Stimulated activated naive CD8-positive, alpha-beta T cell treated with anti-CD3 and anti-CD28 coated beads, Interleukin-15, Interleukin-2, amounts not matched to agents 100 ng/mL and 50 ng/mL, for 24 hours (primary cell): ENCODE data around the gene PSMG4.

ENCODE experiments used
- H3K27ac Mint-ChIP-seq: one replicate; pipeline ENCODE4 v1.8.0; 2021; ENCODE audit warnings: mild to moderate bottlenecking, mixed read lengths
- H3K27me3 Mint-ChIP-seq: one replicate; pipeline ENCODE4 v1.8.0; 2021; ENCODE audit warnings: mixed read lengths
- H3K36me3 Mint-ChIP-seq: one replicate; pipeline ENCODE4 v1.8.0; 2021; ENCODE audit warnings: low read depth, mixed read lengths
- H3K4me1 Mint-ChIP-seq: one replicate; pipeline ENCODE4 v1.8.0; 2021; ENCODE audit warnings: low read depth, mixed read lengths
- H3K4me3 Mint-ChIP-seq: one replicate; pipeline ENCODE4 v1.8.0; 2021; ENCODE audit warnings: mild to moderate bottlenecking, mixed read lengths
- H3K9me3 Mint-ChIP-seq: one replicate; pipeline ENCODE4 v1.8.0; 2021; ENCODE audit warnings: mixed read lengths

The PSMG4 gene

GRCh38 chr6:3292431-3293197, 33.9 kb downstream of the PSMG4 start:
- Mint-ChIP-seq H3K9me3 (no peaks in the 10 kb centered on the region), H3K27ac (no peak overlapping the region)

GRCh38 chr6:3293271-3294155, 34.8 kb downstream of the PSMG4 start:
- no peak overlapping the region for H3K4me3 Mint-ChIP-seq

More at GRCh38 chr6:3292431-3293197, 33.9 kb downstream of the PSMG4 start:
- no peaks in the 10 kb centered on the region for H3K4me1 Mint-ChIP-seq
- no peaks in the 10 kb centered on the region for H3K36me3 Mint-ChIP-seq
- H3K4me3 Mint-ChIP-seq: no peak overlapping the region
- H3K27me3 Mint-ChIP-seq: no peaks in the 10 kb centered on the region

GRCh38 chr6:3294396-3294795, 35.6 kb downstream of the PSMG4 start:
- H3K27ac Mint-ChIP-seq: no peak overlapping the region
- H3K9me3 Mint-ChIP-seq: no peaks in the 10 kb centered on the region
- no peaks in the 10 kb centered on the region for H3K4me1 Mint-ChIP-seq
- no peaks in the 10 kb centered on the region for H3K36me3 Mint-ChIP-seq
- no peaks in the 10 kb centered on the region for H3K27me3 Mint-ChIP-seq
- no peak overlapping the region for H3K4me3 Mint-ChIP-seq

More at GRCh38 chr6:3293271-3294155, 34.8 kb downstream of the PSMG4 start:
- no peaks in the 10 kb centered on the region for H3K4me1 Mint-ChIP-seq
- H3K9me3 Mint-ChIP-seq: no peaks in the 10 kb centered on the region
- no peaks in the 10 kb centered on the region for H3K27me3 Mint-ChIP-seq
- no peaks in the 10 kb centered on the region for H3K36me3 Mint-ChIP-seq
- H3K27ac Mint-ChIP-seq: no peak overlapping the region

GRCh38 chr6:3294921-3295871, 36.4 kb downstream of the PSMG4 start:
- no peaks in the 10 kb centered on the region for H3K27me3 Mint-ChIP-seq
- no peak overlapping the region for H3K4me3 Mint-ChIP-seq
- no peaks in the 10 kb centered on the region for H3K9me3 Mint-ChIP-seq
- no peaks in the 10 kb centered on the region for H3K4me1 Mint-ChIP-seq
- H3K27ac Mint-ChIP-seq: no peak overlapping the region
- H3K36me3 Mint-ChIP-seq: no peaks in the 10 kb centered on the region

GRCh38 chr6:3296078-3296477, 37.3 kb downstream of the PSMG4 start:
- Mint-ChIP-seq H3K9me3 (no peaks in the 10 kb centered on the region), H3K4me3 (no peak overlapping the region), H3K36me3 (no peaks in the 10 kb centered on the region), H3K27ac (no peak overlapping the region), H3K4me1 (no peaks in the 10 kb centered on the region), H3K27me3 (no peaks in the 10 kb centered on the region)

GRCh38 chr6:3296537-3296936, 37.8 kb downstream of the PSMG4 start:
- Mint-ChIP-seq H3K4me3 (no peak overlapping the region), H3K27ac (no peak overlapping the region), H3K36me3 (no peaks in the 10 kb centered on the region), H3K9me3 (no peaks in the 10 kb centered on the region), H3K4me1 (no peaks in the 10 kb centered on the region), H3K27me3 (no peaks in the 10 kb centered on the region)

- Mint-ChIP-seq H3K9me3 (no peaks in the 10 kb centered on the region), H3K27ac (no peak overlapping the region), H3K4me3 (no peak overlapping the region), H3K27me3 (peaks cover 1% of the 10 kb centered on the region), H3K4me1 (no peaks in the 10 kb centered on the region), H3K36me3 (no peaks in the 10 kb centered on the region)
These were observed 38.3 kb downstream of the PSMG4 start for GRCh38 chr6:3297006-3297405.

- no peak overlapping the region for H3K27ac Mint-ChIP-seq
- peaks cover 10% of the 10 kb centered on the region for H3K27me3 Mint-ChIP-seq
- no peaks in the 10 kb centered on the region for H3K36me3 Mint-ChIP-seq
- H3K4me1 Mint-ChIP-seq: no peaks in the 10 kb centered on the region
- no peaks in the 10 kb centered on the region for H3K9me3 Mint-ChIP-seq
- H3K4me3 Mint-ChIP-seq: no peak overlapping the region
These were observed 39.2 kb downstream of the PSMG4 start for GRCh38 chr6:3297909-3298308.

- H3K9me3 Mint-ChIP-seq: no peaks in the 10 kb centered on the region
- no peaks in the 10 kb centered on the region for H3K36me3 Mint-ChIP-seq
- no peak overlapping the region for H3K4me3 Mint-ChIP-seq
- H3K27me3 Mint-ChIP-seq: peaks cover 15% of the 10 kb centered on the region
- H3K4me1 Mint-ChIP-seq: no peaks in the 10 kb centered on the region
- no peak overlapping the region for H3K27ac Mint-ChIP-seq
These were observed 40.5 kb downstream of the PSMG4 start for GRCh38 chr6:3299221-3299620.

- Mint-ChIP-seq H3K27me3 (peaks cover 15% of the 10 kb centered on the region), H3K4me1 (no peaks in the 10 kb centered on the region), H3K4me3 (no peak overlapping the region), H3K9me3 (no peaks in the 10 kb centered on the region), H3K27ac (no peak overlapping the region), H3K36me3 (no peaks in the 10 kb centered on the region)
These were observed 42.8 kb downstream of the PSMG4 start for GRCh38 chr6:3301506-3301905.

GRCh38 chr6:3303795-3304411, 45.2 kb downstream of the PSMG4 start:
- Mint-ChIP-seq H3K36me3 (no peaks in the 10 kb centered on the region), H3K4me1 (no peaks in the 10 kb centered on the region), H3K4me3 (no peak overlapping the region), H3K9me3 (no peaks in the 10 kb centered on the region), H3K27me3 (peaks cover 15% of the 10 kb centered on the region), H3K27ac (no peak overlapping the region)

GRCh38 chr6:3304500-3305215, 45.9 kb downstream of the PSMG4 start:
- Mint-ChIP-seq H3K4me1 (no peaks in the 10 kb centered on the region), H3K27ac (no peak overlapping the region), H3K9me3 (no peaks in the 10 kb centered on the region), H3K27me3 (peaks cover 15% of the 10 kb centered on the region), H3K36me3 (no peaks in the 10 kb centered on the region), H3K4me3 (no peak overlapping the region)

GRCh38 chr6:3305216-3305565, 46.4 kb downstream of the PSMG4 start:
- Mint-ChIP-seq H3K27ac (no peak overlapping the region), H3K4me1 (no peaks in the 10 kb centered on the region), H3K4me3 (no peak overlapping the region), H3K9me3 (no peaks in the 10 kb centered on the region), H3K27me3 (peaks cover 15% of the 10 kb centered on the region), H3K36me3 (no peaks in the 10 kb centered on the region)

- H3K4me3 Mint-ChIP-seq: no peak overlapping the region
- no peaks in the 10 kb centered on the region for H3K4me1 Mint-ChIP-seq
- peaks cover 15% of the 10 kb centered on the region for H3K27me3 Mint-ChIP-seq
- H3K27ac Mint-ChIP-seq: no peak overlapping the region
- no peaks in the 10 kb centered on the region for H3K36me3 Mint-ChIP-seq
- no peaks in the 10 kb centered on the region for H3K9me3 Mint-ChIP-seq
These were observed 47.1 kb downstream of the PSMG4 start for GRCh38 chr6:3305831-3306230.
